ENCODE data around the gene ZACN.

Gene ZACN

GRCh38 chr17:76106703-76107102, 27.7 kb downstream of the ZACN start:
- DNase-seq: no peak

GRCh38 chr17:76107509-76107908, 28.5 kb downstream of the ZACN start:
- DNase-seq: no peak

DNA sequence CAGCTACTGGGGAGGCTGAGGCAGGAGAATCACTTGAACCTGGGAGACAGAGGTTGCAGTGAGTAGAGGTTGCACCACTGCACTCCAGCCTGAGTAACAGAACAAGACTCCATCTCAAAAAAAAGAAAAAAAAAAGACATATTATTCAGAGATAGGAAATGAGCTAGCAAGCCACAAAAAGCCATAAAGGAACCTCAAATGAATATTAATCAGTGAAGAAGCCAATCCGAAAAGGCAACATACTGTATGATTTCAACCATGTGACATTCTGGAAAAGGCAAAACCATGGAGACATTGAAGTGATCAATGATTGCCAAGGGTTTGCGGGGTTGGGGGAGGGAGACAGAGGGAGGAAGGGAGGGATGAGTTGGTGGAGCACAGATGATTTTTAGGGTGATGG, 33.0 kb downstream of the ZACN start:
- no peak for DNase-seq

GRCh38 chr17:76115138-76115754, 36.3 kb downstream of the ZACN start:
- no peak for DNase-seq

DNA sequence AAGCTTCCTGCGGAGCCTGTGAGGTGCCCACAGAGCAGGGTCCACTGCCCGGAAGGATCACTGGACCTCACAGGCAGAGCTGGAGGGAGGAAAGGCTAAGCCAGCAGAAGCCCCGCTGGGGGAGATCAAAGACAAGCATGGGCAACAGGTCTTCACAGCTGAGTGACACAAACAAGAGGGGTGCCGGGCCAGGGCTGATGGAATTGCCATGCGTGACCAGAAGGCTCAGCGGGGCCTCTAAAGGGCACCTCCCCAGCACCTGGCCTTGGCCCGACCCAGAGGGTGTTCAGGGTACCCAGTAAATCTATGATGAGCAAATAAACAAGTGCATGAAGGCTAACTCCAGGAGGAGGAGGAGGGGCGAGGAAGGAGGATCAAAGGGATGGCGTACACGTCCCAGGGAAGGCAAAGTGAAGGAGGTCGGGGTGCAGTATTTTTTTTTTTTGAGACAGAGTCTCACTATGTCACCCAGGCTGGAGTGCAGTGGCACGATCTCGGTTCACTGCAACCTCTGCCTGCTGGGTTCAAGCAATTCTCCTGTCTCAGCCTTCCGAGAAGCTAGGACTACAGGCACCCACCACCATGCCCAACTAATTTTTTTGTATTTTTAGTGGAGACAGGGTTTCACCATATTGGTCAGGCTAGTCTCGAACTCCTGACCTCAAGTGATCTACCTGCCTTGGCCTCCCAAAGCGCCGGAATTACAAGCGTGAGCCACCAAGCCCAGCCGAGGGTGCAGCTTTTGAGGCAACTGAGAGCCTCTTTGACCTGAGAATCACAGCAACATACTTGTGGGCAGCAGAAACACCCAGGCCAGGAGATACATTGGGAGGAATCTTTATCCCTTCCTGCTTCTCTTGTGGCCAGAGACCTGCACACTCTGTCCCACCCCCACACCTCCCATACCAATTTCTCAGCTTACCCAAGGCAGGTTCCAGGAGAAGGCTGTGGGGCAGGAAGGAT, 40.7 kb downstream of the ZACN start:
- DNase-seq: no peak

GRCh38 chr17:76120658-76121008, 41.7 kb downstream of the ZACN start:
- no peak for DNase-seq

- no peak for DNase-seq
These were observed 43.0 kb downstream of the ZACN start for GRCh38 chr17:76121932-76122430.

- no peak for DNase-seq
These were observed 43.6 kb downstream of the ZACN start for GRCh38 chr17:76122431-76123190.

DNA sequence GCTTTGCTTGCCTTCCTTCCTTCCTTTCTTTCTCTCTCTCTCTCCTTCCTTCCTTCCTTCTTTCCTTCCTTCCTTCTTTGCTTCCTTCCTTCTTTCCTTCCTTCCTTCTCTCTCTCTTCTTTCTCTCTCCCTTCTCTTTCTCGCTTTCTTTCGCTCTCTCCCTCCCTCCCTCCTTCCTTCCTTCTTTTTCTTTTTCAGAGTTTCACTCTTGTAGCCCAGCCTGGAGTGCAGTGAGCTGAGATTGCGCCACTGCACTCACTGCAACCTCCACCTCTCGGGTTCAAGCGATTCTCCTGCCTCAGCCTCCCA, 44.2 kb downstream of the ZACN start:
- no peak for DNase-seq

- no peak for DNase-seq
These were observed 45.0 kb downstream of the ZACN start for GRCh38 chr17:76123749-76124581.

GRCh38 chr17:76124582-76125390, 45.8 kb downstream of the ZACN start:
- DNase-seq: no peak

GRCh38 chr17:76125391-76125675, 46.4 kb downstream of the ZACN start:
- no peak for DNase-seq

- DNase-seq: no peak
These were observed 46.9 kb downstream of the ZACN start for GRCh38 chr17:76125922-76126321.

DNA sequence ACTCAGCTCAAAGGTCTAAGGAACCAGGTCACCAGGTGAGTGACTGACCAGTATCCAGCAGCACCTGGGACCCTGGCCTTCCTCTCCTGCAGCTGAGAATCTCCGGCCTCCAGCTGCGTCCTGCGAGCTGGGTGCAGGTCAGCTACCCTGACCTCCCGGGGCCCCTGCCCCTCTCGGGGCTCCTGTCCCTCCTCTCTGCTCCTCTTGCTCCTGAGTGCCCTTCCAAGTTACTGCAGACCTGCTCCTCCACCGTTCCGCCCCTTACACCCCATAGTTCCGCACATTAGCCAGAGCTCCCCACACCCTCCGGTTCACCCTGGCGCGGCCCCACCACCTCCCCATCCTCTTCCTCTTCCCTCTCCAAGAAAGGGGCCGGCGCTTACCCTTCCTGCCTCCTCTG, 51.5 kb downstream of the ZACN start:
- no peak for DNase-seq

DNA sequence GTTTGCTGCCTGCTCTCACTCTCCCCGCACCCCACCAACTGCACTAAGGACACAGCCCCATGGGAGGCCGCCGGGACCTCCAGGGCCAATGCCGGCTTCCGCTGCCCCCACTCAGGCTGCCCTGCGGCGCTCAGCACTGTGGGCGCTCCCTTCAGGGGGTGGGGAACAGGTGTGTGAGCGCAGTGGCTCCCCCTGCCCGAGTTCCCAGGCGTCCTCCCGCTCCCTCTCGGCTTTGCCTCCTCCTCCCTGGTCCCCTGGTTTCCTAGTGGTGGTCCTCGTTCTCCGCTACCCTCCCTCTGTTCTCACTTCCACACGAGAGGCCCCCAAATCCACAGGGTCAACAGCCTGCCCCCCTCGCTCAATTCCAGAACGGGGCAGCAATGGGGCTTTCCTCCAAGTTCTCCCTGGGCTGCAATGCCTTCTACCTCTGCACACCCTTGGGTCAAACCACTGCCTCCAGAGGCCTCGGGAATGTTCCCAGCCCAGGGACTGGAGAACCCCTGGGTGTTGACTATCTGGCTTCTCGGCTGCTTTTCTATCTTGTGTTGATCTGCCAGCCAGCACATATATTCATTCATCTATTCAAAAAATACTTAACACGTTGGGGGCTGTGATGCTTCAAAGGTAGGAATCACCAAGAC, 52.2 kb downstream of the ZACN start:
- no peak for DNase-seq

- no peak for DNase-seq
These were observed 53.0 kb downstream of the ZACN start for GRCh38 chr17:76131692-76132573.
